B cell (primary cell): ENCODE measurements around the gene ZFYVE21. TPM values are rescaled to one million over a fixed set of nuclear protein-coding genes. Genes with fewer than 3 reads are reported as not detected.

Experiments used
- ATAC-seq: fragments of 200-7000 bp; cut with Tn5 transposase; one replicate; pipeline ENCODE4 v1.10.0; 2021; ENCODE audit warnings: low read depth, mild to moderate bottlenecking, moderate number of reproducible peaks, moderate library complexity
- CTCF ChIA-PET: fragments of 350-600 bp; sonication (Branson Sonifier 250); formaldehyde crosslinking; loops from one replicate; lab custom pipeline; 2021; ENCODE audit warnings: antibody characterized with exemption, inconsistent platforms; lab: Charles Lee
- POLR2A ChIA-PET: fragments of 350-600 bp; sonication (Branson Sonifier 250); formaldehyde crosslinking; loops from one replicate; lab custom pipeline; 2021; ENCODE audit warnings: antibody characterized with exemption; lab: Charles Lee
- DNase-seq: peaks from one replicate; pipeline ENCODE4 v3.0.0; 2013
- H2AFZ ChIP-seq: 2 replicates; pipeline ENCODE4 v1.6.1; 2012; ENCODE audit warnings: mild to moderate bottlenecking, low read depth, low read length; ENCODE audit not compliant: insufficient read depth, poor library complexity, severe bottlenecking
- H3K27ac ChIP-seq, 2 donors: 1 replicate in 1 of 2; 2 replicates in 1 of 2; pipeline ENCODE4 v1.5.1; 2012 to 2013; ENCODE audit warnings: low read length in 2 of 2, mild to moderate bottlenecking in 2 of 2, moderate library complexity in 1 of 2
- H3K27me3 ChIP-seq, 4 experiments: fragments of 200-600 bp in 1 of 4; sonication (generic) in 1 of 4; replicated peaks in 1 of 4; 1 replicate in 2 of 4; 2 replicates in 2 of 4; pipeline versions ENCODE4 v1.6.1 to v1.7.0; 2013 to 2016; ENCODE audit warnings: low read length in 3 of 4, mild to moderate bottlenecking in 2 of 4, mixed read lengths in 1 of 4, moderate library complexity in 1 of 4; ENCODE audit not compliant: insufficient read depth in 4 of 4, control insufficient read depth in 3 of 4; ENCODE audit errors: control extremely low read depth in 1 of 4
- H3K36me3 ChIP-seq, 2 experiments: replicated peaks in 1 of 2; 1 replicate in 1 of 2; 2 replicates in 1 of 2; pipeline versions ENCODE4 v1.6.1 to v1.7.1; 2013; ENCODE audit warnings: low read length in 1 of 2; ENCODE audit not compliant: insufficient read depth in 2 of 2, control insufficient read depth in 1 of 2; ENCODE audit errors: control extremely low read depth in 1 of 2, extremely low read depth in 1 of 2
- H3K4me1 ChIP-seq, 2 donors: fragments of 200-600 bp in 1 of 2; sonication (generic) in 1 of 2; 1 replicate in 1 of 2; 2 replicates in 1 of 2; pipeline versions ENCODE4 v1.5.1 to v1.6.1; 2013 to 2017; ENCODE audit warnings: low read length in 2 of 2; ENCODE audit not compliant: control insufficient read depth in 2 of 2, insufficient read depth in 2 of 2
- H3K4me2 ChIP-seq: replicated peaks from 2 replicates; pipeline ENCODE3; 2012; ENCODE audit warnings: mild to moderate bottlenecking, low read depth, low read length; ENCODE audit not compliant: poor library complexity, severe bottlenecking
- H3K4me3 ChIP-seq, 5 experiments: fragments of 200-600 bp in 1 of 5; sonication (generic) in 1 of 5; 1 replicate in 3 of 5; 2 replicates in 2 of 5; pipeline versions ENCODE4 v1.5.1 to v1.7.0; 2011 to 2016; ENCODE audit warnings: low read length in 4 of 5, mild to moderate bottlenecking in 4 of 5, low read depth in 2 of 5, control low read depth in 1 of 5, moderate library complexity in 1 of 5; ENCODE audit not compliant: insufficient read depth in 1 of 5; ENCODE audit errors: control extremely low read depth in 1 of 5, extremely low read depth in 1 of 5
- H3K79me2 ChIP-seq: fragments of 200-600 bp; sonication (generic); one replicate; pipeline ENCODE4 v1.6.0; 2016; ENCODE audit warnings: low read length; ENCODE audit not compliant: control insufficient read depth, insufficient read depth
- H3K9ac ChIP-seq: fragments of 200-600 bp; sonication (generic); 2 replicates; pipeline ENCODE4 v1.6.1; 2017; ENCODE audit warnings: mild to moderate bottlenecking, low read length, moderate library complexity
- H3K9me3 ChIP-seq, 3 donors: one replicate each; pipeline versions ENCODE4 v1.6.1 to v1.7.1; 2013; ENCODE audit warnings: low read length in 2 of 3; ENCODE audit not compliant: control insufficient read depth in 2 of 3, insufficient read depth in 1 of 3; ENCODE audit errors: control extremely low read depth in 1 of 3
- H4K20me1 ChIP-seq: 2 replicates; pipeline ENCODE4 v1.6.0; 2012; ENCODE audit warnings: mild to moderate bottlenecking, low read length; ENCODE audit not compliant: insufficient read depth, control insufficient read depth, poor library complexity, severe bottlenecking
- H3K27ac Mint-ChIP-seq: one replicate; pipeline ENCODE4 v1.8.0; 2021; ENCODE audit warnings: mixed read lengths
- H3K27me3 Mint-ChIP-seq: one replicate; pipeline ENCODE4 v1.8.0; 2021; ENCODE audit warnings: mixed read lengths
- H3K4me1 Mint-ChIP-seq: one replicate; pipeline ENCODE4 v1.8.0; 2021; ENCODE audit warnings: mixed read lengths
- H3K4me3 Mint-ChIP-seq: one replicate; pipeline ENCODE4 v1.8.0; 2021; ENCODE audit warnings: mixed read lengths
- H3K9me3 Mint-ChIP-seq: one replicate; pipeline ENCODE4 v1.8.0; 2022; ENCODE audit warnings: mixed read lengths; ENCODE audit not compliant: insufficient read depth
- CTCF ChIP-seq: fragments of 200-600 bp; IDR thresholded peaks from one replicate; pipeline ENCODE4 v1.8.0; 2022; ENCODE audit warnings: antibody characterized with exemption, mild to moderate bottlenecking
- EZH2 ChIP-seq: IDR thresholded peaks from 2 replicates; pipeline ENCODE4 v1.6.1; 2012; ENCODE audit warnings: borderline replicate concordance, low read depth, mild to moderate bottlenecking, moderate library complexity, low read length; ENCODE audit not compliant: insufficient read depth, poor library complexity, severe bottlenecking
- WGBS: methylation state at CpG from one replicate; pipeline ENCODE4 v1.1.5; 2013; ENCODE audit warnings: missing lambda C conversion rate; ENCODE audit not compliant: insufficient coverage; 5-methylcytosine and 5-hydroxymethylcytosine counted together
- intact Hi-C: fragments of 100-400 bp; cut with micrococcal nuclease; formaldehyde crosslinking; loops from one replicate; pipeline ENCODE4 v1.10.0; 2022
- polyA plus RNA-seq: library from polyadenylated mRNA; depleted of rRNA; stranded (reverse); fragments of >200 nt; gene quantifications from 2 replicates; pipeline ENCODE4 v1.2.3, GENCODE V29; 2012
- small RNA-seq: library from RNA; depleted of rRNA; stranded (forward); fragments of <200 nt; gene quantifications from one replicate; pipeline ENCODE3, GENCODE V24; 2012; ENCODE audit warnings: low replicate concordance, low read depth; ENCODE audit not compliant: insufficient read length
- total RNA-seq, 2 donors: library from RNA; stranded (reverse); fragments of 120-200 nt in 1 of 2; gene quantifications; 1 replicate in 1 of 2; 2 replicates in 1 of 2; pipeline versions ENCODE4 v1.2.3 to v1.2.4, GENCODE V29; 2013 to 2022

The ZFYVE21 gene
- total and polyA plus RNA-seq, 2 donors (not counting 1 experiment from before 2014, with no cell fraction given) = 17.0 to 18.6 TPM

GRCh38 chr14:103782376-103782775 is 66.8 kb downstream of the ZFYVE21 start:
- no peaks in the 10 kb centered on the region for H3K4me1 ChIP-seq
- ChIA-PET POLR2A (no interaction called here), CTCF (no interaction called here)
- Mint-ChIP-seq H3K4me1 (no peaks in the 10 kb centered on the region), H3K27ac (no peak overlapping the region), H3K9me3 (no peaks in the 10 kb centered on the region), H3K4me3 (no peak overlapping the region), H3K27me3 (no peaks in the 10 kb centered on the region)
- DNase-seq (no peak), ATAC-seq (no peak)
- intact Hi-C loops = no loop called here
- H2AFZ ChIP-seq = no peak overlapping the region
- no peaks in the 10 kb centered on the region for H3K79me2 ChIP-seq
- no peak overlapping the region for H3K4me2 ChIP-seq
- no peaks in the 10 kb centered on the region for H3K27me3 ChIP-seq
- peaks cover 0 to 5% of the 10 kb centered on the region in 2 experiments for H3K36me3 ChIP-seq
- no peak overlapping the region for H3K4me3 ChIP-seq
- no CpG with 5 or more reads among the region's 2 CpGs for WGBS
- H4K20me1 ChIP-seq = no peaks in the 10 kb centered on the region
- no peaks in the 10 kb centered on the region for H3K9me3 ChIP-seq
- H3K9ac ChIP-seq = no peak overlapping the region
- no peak for TF ChIP-seq CTCF
- TF ChIP-seq EZH2 = no peak
- H3K27ac ChIP-seq = no peak overlapping the region

Small RNAs within 50 kb of the gene (small RNA-seq; reads per million reads assigned to genes)
- not detected for gene RF00019

Other genes with a start within 250 kb of the ZFYVE21 start
- 3.1 and 5.8 TPM in 2 replicates for gene CKB, start 193.0 kb upstream of the ZFYVE21 start, total RNA-seq
- 4.7 and 11.7 TPM in 2 replicates for gene CKB, start 193.0 kb upstream of the ZFYVE21 start, polyA plus RNA-seq
- 9.5 and 12.3 TPM in 2 replicates for gene TRMT61A, start 186.6 kb upstream of the ZFYVE21 start, total RNA-seq
- 12.6 and 18.4 TPM in 2 replicates for gene TRMT61A, start 186.6 kb upstream of the ZFYVE21 start, polyA plus RNA-seq
- gene BAG5, start 153.2 kb upstream of the ZFYVE21 start, total RNA-seq = 31.6 and 33.3 TPM in 2 replicates
- gene BAG5, start 153.2 kb upstream of the ZFYVE21 start, polyA plus RNA-seq = 7.4 and 12.7 TPM in 2 replicates
- 24.9 and 31.3 TPM in 2 replicates for gene COA8, start 152.8 kb upstream of the ZFYVE21 start, total RNA-seq
- 6.3 and 7.5 TPM in 2 replicates for gene COA8, start 152.8 kb upstream of the ZFYVE21 start, polyA plus RNA-seq
- gene KLC1, start 86.6 kb upstream of the ZFYVE21 start, total RNA-seq = 243 and 249 TPM in 2 replicates
- 102 and 123 TPM in 2 replicates for gene KLC1, start 86.6 kb upstream of the ZFYVE21 start, polyA plus RNA-seq
- 18.0 and 18.6 TPM in 2 replicates for gene XRCC3, start 359 bp upstream of the ZFYVE21 start, total RNA-seq
- gene XRCC3, start 359 bp upstream of the ZFYVE21 start, polyA plus RNA-seq = 10.2 and 19.7 TPM in 2 replicates
- gene PPP1R13B, start 131.8 kb downstream of the ZFYVE21 start, total RNA-seq = 27.7 and 38.6 TPM in 2 replicates
- gene PPP1R13B, start 131.8 kb downstream of the ZFYVE21 start, polyA plus RNA-seq = 8.3 and 10.1 TPM in 2 replicates
- 2.4 and 3.4 TPM in 2 replicates for gene TDRD9, start 212.6 kb downstream of the ZFYVE21 start, total RNA-seq
- gene TDRD9, start 212.6 kb downstream of the ZFYVE21 start, polyA plus RNA-seq = 1.1 TPM in 1 of 2 replicates, not detected in the other
- gene RD3L, start 226.7 kb downstream of the ZFYVE21 start, total RNA-seq = not detected in 2 replicates
- gene RD3L, start 226.7 kb downstream of the ZFYVE21 start, polyA plus RNA-seq = not detected in 2 replicates